Ovary (tissue), 9 donors: ENCODE results near the gene SGPL1. TPM values are rescaled to one million over a fixed set of nuclear protein-coding genes. Genes with fewer than 3 reads are reported as not detected.

ENCODE experiments used
- DNase-seq, 5 donors: peaks; one replicate each; pipeline ENCODE4 v3.0.0-alpha.2; 2019 to 2020
- H3K27ac ChIP-seq, 2 donors: fragments of 200-600 bp; one replicate each; pipeline versions ENCODE4 v1.5.1 to v1.8.0; 2019 to 2022
- H3K27me3 ChIP-seq: fragments of 200-600 bp; one replicate; pipeline ENCODE4 v1.8.0; 2022
- H3K36me3 ChIP-seq: fragments of 200-600 bp; sonication (generic); one replicate; pipeline ENCODE4 v1.5.1; 2019
- H3K4me1 ChIP-seq: one replicate; pipeline ENCODE4 v1.8.1; 2013; ENCODE audit warnings: mild to moderate bottlenecking, moderate library complexity; ENCODE audit not compliant: insufficient read depth
- H3K4me3 ChIP-seq: fragments of 200-600 bp; sonication (generic); one replicate; pipeline ENCODE4 v1.5.1; 2017
- H3K9me3 ChIP-seq, 2 donors: fragments of 200-600 bp in 1 of 2; sonication (generic) in 1 of 2; one replicate each; pipeline versions ENCODE4 v1.5.1 to v1.8.1; 2013 to 2019; ENCODE audit warnings: mild to moderate bottlenecking in 1 of 2, moderate library complexity in 1 of 2
- CTCF ChIP-seq, 3 donors: fragments of 450-650 bp in 2 of 3; fragments of 200-600 bp in 1 of 3; IDR thresholded peaks; one replicate each; pipeline versions ENCODE4 v1.5.1 to v1.8.0; 2016 to 2022; ENCODE audit warnings: antibody characterized with exemption in 3 of 3, mild to moderate bottlenecking in 1 of 3
- EP300 ChIP-seq: sonication (generic); formaldehyde crosslinking; IDR thresholded peaks from one replicate; pipeline ENCODE4 v1.6.1; 2017; ENCODE audit warnings: antibody characterized with exemption
- POLR2A ChIP-seq: fragments of 450-650 bp; IDR thresholded peaks from one replicate; pipeline ENCODE4 v1.6.1; 2017; ENCODE audit warnings: antibody characterized with exemption, mild to moderate bottlenecking, moderate library complexity
- WGBS, 3 donors: extraction: QIAGEN DNeasy Blood & Tissue Kit in 1 of 3; methylation state at CpG; one replicate each; pipeline versions ENCODE4 v1.1.5 to v1.1.7; 2013 to 2017; 5-methylcytosine and 5-hydroxymethylcytosine counted together
- intact Hi-C, 4 donors: fragments of 100-400 bp; cut with DNase I; formaldehyde crosslinking; loops; one replicate each; pipeline versions ENCODE4 v1.11.0 to v1.15.1; 2022 to 2023
- polyA plus RNA-seq, 2 donors: library from polyadenylated mRNA; stranded (reverse); fragments of 200-250 nt in 1 of 2; fragments of 350-450 nt in 1 of 2; fragmentation: Illumina TruSeq in 1 of 2; extraction: RNeasy Lipid Tissue Mini Kit (QIAGEN cat#74804) in 1 of 2; gene quantifications; one replicate each; pipeline ENCODE4 v1.2.3, GENCODE V29; 2013 to 2014
- total RNA-seq, 7 donors: library from RNA; depleted of rRNA in 2 of 7; stranded (reverse); fragments of >200 nt in 2 of 7; fragmentation: NEBNext Ultra II Directional in 3 of 7; extraction: Animal tissue kit (Norgen Biotek cat#: 25700) in 3 of 7; gene quantifications; one replicate each; pipeline versions ENCODE4 v1.1.0 to v1.2.4, GENCODE V29; 2016 to 2023
- donor health status: DM: no; HTN: no; CAD: no; lungs with moderate emphysema.
- donor health status: DM: no; HTN: no; CAD: no.
- donor health status: Bipolar disorder and iron deficiency.
- donor health status: DM: yes; HTN: yes; CAD: no.
- donor health status: DM: no; HTN: no; CAD: no.
- donor health status: DM: yes; HTN: yes; CAD: no.

Gene SGPL1
- total and polyA plus RNA-seq, 9 donors, result 8.0 to 52.6 (median 30.8) TPM

- TF ChIP-seq CTCF (IDR thresholded peaks at IDR 0.05) (no peak), EP300 (no peak), POLR2A (no peak)
- no peak for DNase-seq
- intact Hi-C loops, result no loop called here
- no peaks in the 10 kb centered on the region for H3K4me1 ChIP-seq
- 49 to 63% (median 52%) methylated on average over 5 of the region's 5 CpGs for WGBS, 3 donors
- no peak overlapping the region for H3K27ac ChIP-seq
- no peaks in the 10 kb centered on the region for H3K27me3 ChIP-seq
- H3K36me3 ChIP-seq, result no peaks in the 10 kb centered on the region
- H3K4me3 ChIP-seq, result no peak overlapping the region
- no peaks in the 10 kb centered on the region for H3K9me3 ChIP-seq
Measured at GRCh38 chr10:70784016-70784415, 31.7 kb upstream of the SGPL1 start.

- no peak overlapping the region for H3K4me3 ChIP-seq
- H3K4me1 ChIP-seq, result no peaks in the 10 kb centered on the region
- 42 to 72% (median 56%) methylated on average over 2 of the region's 2 CpGs for WGBS, 3 donors
- no peaks in the 10 kb centered on the region for H3K9me3 ChIP-seq
- intact Hi-C loops, result no loop called here
- TF ChIP-seq POLR2A (no peak), EP300 (no peak), CTCF (IDR thresholded peaks at IDR 0.05) (no peak)
- no peaks in the 10 kb centered on the region for H3K36me3 ChIP-seq
- no peaks in the 10 kb centered on the region for H3K27me3 ChIP-seq
- no peak for DNase-seq
- no peak overlapping the region for H3K27ac ChIP-seq
Measured at GRCh38 chr10:70784471-70784870, 31.3 kb upstream of the SGPL1 start.

GRCh38 chr10:70785190-70785589 lies 30.6 kb upstream of the SGPL1 start, which contains the start of gene TBATA:
Gene TBATA (minus strand): TSS chr10:70785377. CDS start chr10:70783379, 1,998 bp downstream.
- Histone ChIP-seq H3K4me1 (no peaks in the 10 kb centered on the region), H3K9me3 (no peaks in the 10 kb centered on the region), H3K27ac (no peak within 1 kb of the TSS), H3K27me3 (no peaks in the 10 kb centered on the region), H3K36me3 (no peaks in the 10 kb centered on the region), H3K4me3 (no peak within 1 kb of the TSS)
- intact Hi-C loops, result no loop called here
- TF ChIP-seq EP300 (no peak), POLR2A (no peak), CTCF (IDR thresholded peaks at IDR 0.05) (no peak)
- 80 to 90% (median 82%) methylated on average over 4 of the region's 4 CpGs for WGBS, 3 donors
- DNase-seq, result no peak

- no peak overlapping the region for H3K4me3 ChIP-seq
- H3K27me3 ChIP-seq, result no peaks in the 10 kb centered on the region
- H3K27ac ChIP-seq, result no peak overlapping the region
- intact Hi-C loops, result no loop called here
- no peak for DNase-seq
- H3K9me3 ChIP-seq, result no peaks in the 10 kb centered on the region
- WGBS, 3 donors, result 55 to 79% (median 68%) methylated on average over 5 of the region's 5 CpGs
- no peaks in the 10 kb centered on the region for H3K36me3 ChIP-seq
- TF ChIP-seq CTCF (IDR thresholded peaks at IDR 0.05) (no peak), EP300 (no peak), POLR2A (no peak)
- no peaks in the 10 kb centered on the region for H3K4me1 ChIP-seq
Measured at GRCh38 chr10:70786799-70787415, 28.8 kb upstream of the SGPL1 start.
